Lower leg skin (tissue), 3 donors: ENCODE data around the gene DEF6.

ENCODE experiments used
- POLR2A ChIP-seq, 2 donors: fragments of 450-650 bp; IDR thresholded peaks; one replicate each; pipeline ENCODE4 v1.6.1; 2016 to 2017; ENCODE audit warnings: antibody characterized with exemption in 2 of 2, mild to moderate bottlenecking in 1 of 2, moderate library complexity in 1 of 2
- TF ChIP-seq, protein P1 (sequence below), 3 donors: fragments of 450-650 bp; IDR thresholded peaks; one replicate each; pipeline ENCODE4 v1.5.1; 2016; ENCODE audit warnings: antibody characterized with exemption in 3 of 3, mild to moderate bottlenecking in 3 of 3, moderate library complexity in 2 of 3

DNA sequence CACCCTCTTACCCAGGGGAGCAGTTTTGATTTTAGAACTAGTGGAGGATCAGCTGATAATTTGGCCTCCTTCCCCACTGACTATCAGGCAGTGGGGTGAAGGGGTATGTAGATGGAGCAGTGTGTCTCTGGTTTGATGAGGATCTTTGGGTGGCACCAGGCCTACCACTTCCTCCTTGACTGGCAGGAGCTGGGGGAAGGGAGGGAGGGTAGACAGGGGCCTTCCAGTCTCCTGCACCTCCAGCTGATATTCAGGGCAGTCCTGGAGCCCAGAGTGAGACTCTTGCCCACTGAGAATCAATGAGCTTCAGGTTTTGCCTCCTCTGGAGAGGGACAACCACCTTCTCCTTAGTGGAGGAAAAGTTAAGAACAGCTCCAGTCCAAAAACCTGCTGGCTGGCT, 3.2 kb downstream of the DEF6 start:
- TF ChIP-seq, protein P1, sequence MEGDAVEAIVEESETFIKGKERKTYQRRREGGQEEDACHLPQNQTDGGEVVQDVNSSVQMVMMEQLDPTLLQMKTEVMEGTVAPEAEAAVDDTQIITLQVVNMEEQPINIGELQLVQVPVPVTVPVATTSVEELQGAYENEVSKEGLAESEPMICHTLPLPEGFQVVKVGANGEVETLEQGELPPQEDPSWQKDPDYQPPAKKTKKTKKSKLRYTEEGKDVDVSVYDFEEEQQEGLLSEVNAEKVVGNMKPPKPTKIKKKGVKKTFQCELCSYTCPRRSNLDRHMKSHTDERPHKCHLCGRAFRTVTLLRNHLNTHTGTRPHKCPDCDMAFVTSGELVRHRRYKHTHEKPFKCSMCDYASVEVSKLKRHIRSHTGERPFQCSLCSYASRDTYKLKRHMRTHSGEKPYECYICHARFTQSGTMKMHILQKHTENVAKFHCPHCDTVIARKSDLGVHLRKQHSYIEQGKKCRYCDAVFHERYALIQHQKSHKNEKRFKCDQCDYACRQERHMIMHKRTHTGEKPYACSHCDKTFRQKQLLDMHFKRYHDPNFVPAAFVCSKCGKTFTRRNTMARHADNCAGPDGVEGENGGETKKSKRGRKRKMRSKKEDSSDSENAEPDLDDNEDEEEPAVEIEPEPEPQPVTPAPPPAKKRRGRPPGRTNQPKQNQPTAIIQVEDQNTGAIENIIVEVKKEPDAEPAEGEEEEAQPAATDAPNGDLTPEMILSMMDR (IDR thresholded peaks at IDR 0.05): no peak
- no peak for TF ChIP-seq POLR2A (IDR thresholded peaks at IDR 0.05)
